Glutamatergic neuron (in vitro differentiated cells): ENCODE measurements around the gene SNRPB. TPM values are rescaled to one million over a fixed set of nuclear protein-coding genes. Genes with fewer than 3 reads are reported as not detected.

Experiments used
- DNase-seq: peaks from one replicate; pipeline ENCODE4 v3.0.0; 2022
- H3K27ac Mint-ChIP-seq: one replicate; pipeline ENCODE4 v1.8.0; 2020; ENCODE audit warnings: mild to moderate bottlenecking, mixed read lengths, inconsistent platforms; ENCODE audit not compliant: unreplicated experiment
- H3K27me3 Mint-ChIP-seq: one replicate; pipeline ENCODE4 v1.8.0; 2020; ENCODE audit warnings: mild to moderate bottlenecking, moderate library complexity, mixed read lengths, inconsistent platforms; ENCODE audit not compliant: unreplicated experiment
- H3K36me3 Mint-ChIP-seq: one replicate; pipeline ENCODE4 v1.8.0; 2020; ENCODE audit warnings: mild to moderate bottlenecking, mixed read lengths, inconsistent platforms; ENCODE audit not compliant: unreplicated experiment
- H3K4me1 Mint-ChIP-seq: one replicate; pipeline ENCODE4 v1.8.0; 2020; ENCODE audit warnings: mild to moderate bottlenecking, low read depth, mixed read lengths, inconsistent platforms; ENCODE audit not compliant: unreplicated experiment
- H3K4me3 Mint-ChIP-seq: one replicate; pipeline ENCODE4 v1.8.0; 2020; ENCODE audit warnings: mild to moderate bottlenecking, mixed read lengths, inconsistent platforms; ENCODE audit not compliant: unreplicated experiment
- H3K9me3 Mint-ChIP-seq: one replicate; pipeline ENCODE4 v1.8.0; 2020; ENCODE audit warnings: mild to moderate bottlenecking, moderate library complexity, mixed read lengths, inconsistent platforms; ENCODE audit not compliant: unreplicated experiment
- CTCF ChIP-seq: fragments of 200-600 bp; sonication (generic); IDR thresholded peaks from one replicate; pipeline ENCODE4 v1.5.0; 2021; ENCODE audit not compliant: partially characterized antibody, unreplicated experiment
- total RNA-seq: library from RNA; stranded (reverse); fragmentation: NEBNext Ultra II Directional; extraction: Animal tissue kit (Norgen Biotek cat#: 25700); gene quantifications from one replicate; pipeline ENCODE4 v1.2.1, GENCODE V29; 2021; ENCODE audit not compliant: unreplicated experiment

SNRPB gene
- total RNA-seq, 1 donor from 2014 or later = 114 TPM

- DNase-seq = no peak
- Mint-ChIP-seq H3K9me3 (peaks cover 11% of the 10 kb centered on the region), H3K27ac (no peak overlapping the region), H3K36me3 (peaks cover 4% of the 10 kb centered on the region), H3K4me3 (no peak overlapping the region), H3K4me1 (peaks cover 2% of the 10 kb centered on the region), H3K27me3 (peaks cover 6% of the 10 kb centered on the region)
- TF ChIP-seq CTCF = no peak
Measured at GRCh38 chr20:2473516-2473915, 2.9 kb upstream of the SNRPB start.

DNA sequence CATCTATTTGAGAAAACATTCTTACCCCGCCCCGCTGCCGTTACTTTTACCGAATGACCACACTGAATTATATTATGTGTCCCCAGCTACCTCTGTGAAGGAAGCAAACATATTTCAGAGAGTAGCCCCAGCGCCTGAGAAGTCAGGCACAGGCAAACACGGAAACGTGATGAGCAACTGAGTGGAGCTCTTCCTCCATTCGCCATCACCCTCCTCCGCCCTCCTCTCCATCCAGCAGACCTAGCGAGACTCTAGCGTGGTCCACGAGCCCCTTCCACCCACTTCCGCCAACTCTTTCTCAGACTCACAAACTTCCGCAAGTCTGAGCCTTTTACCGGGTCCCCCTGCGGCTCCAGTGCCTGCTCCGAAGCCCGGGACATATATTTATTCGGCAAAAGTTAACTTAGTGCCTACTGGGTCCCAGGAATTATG, 582 bp downstream of the SNRPB start:
- Mint-ChIP-seq H3K9me3 (peaks cover 11% of the 10 kb centered on the region), H3K27ac (peak overlapping the region; percentile 98), H3K4me1 (peaks cover 2% of the 10 kb centered on the region), H3K27me3 (peaks cover 6% of the 10 kb centered on the region), H3K36me3 (no peaks in the 10 kb centered on the region), H3K4me3 (peak overlapping the region; percentile 91)
- DNase-seq = peak; percentile 42
- no peak for TF ChIP-seq CTCF

GRCh38 chr20:2468581-2469407, 1.8 kb downstream of the SNRPB start:
- peak overlapping the region; percentile 79 for H3K4me3 Mint-ChIP-seq
- H3K9me3 Mint-ChIP-seq = peaks cover 11% of the 10 kb centered on the region
- H3K27me3 Mint-ChIP-seq = peaks cover 6% of the 10 kb centered on the region
- H3K27ac Mint-ChIP-seq = no peak overlapping the region
- H3K4me1 Mint-ChIP-seq = peaks cover 2% of the 10 kb centered on the region
- no peaks in the 10 kb centered on the region for H3K36me3 Mint-ChIP-seq
- TF ChIP-seq CTCF = no peak
- no peak for DNase-seq

DNA sequence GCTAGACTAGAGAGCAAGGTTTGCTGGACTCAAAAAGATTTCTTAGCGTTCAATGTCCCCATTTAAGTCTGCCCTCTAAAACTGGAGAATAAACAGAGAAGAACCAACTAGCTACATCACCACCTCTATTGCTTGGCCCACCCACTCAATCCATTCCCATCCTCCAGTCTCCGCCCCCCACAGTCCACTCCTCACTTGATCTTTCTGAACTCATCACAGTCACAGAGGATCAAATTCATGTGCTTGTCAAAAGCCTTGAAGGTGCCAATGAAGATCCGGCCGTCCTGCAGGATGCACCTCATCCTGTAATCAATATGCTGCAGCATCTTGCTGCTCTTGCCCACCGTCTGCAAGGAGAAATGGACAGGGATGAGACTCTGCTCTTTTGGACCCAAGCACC, 3.2 kb downstream of the SNRPB start:
- H3K27me3 Mint-ChIP-seq = peaks cover 6% of the 10 kb centered on the region
- H3K36me3 Mint-ChIP-seq = no peaks in the 10 kb centered on the region
- H3K27ac Mint-ChIP-seq = no peak overlapping the region
- no peak for TF ChIP-seq CTCF
- H3K4me3 Mint-ChIP-seq = no peak overlapping the region
- H3K9me3 Mint-ChIP-seq = peaks cover 11% of the 10 kb centered on the region
- peaks cover 2% of the 10 kb centered on the region for H3K4me1 Mint-ChIP-seq
- no peak for DNase-seq

- Mint-ChIP-seq H3K9me3 (no peaks in the 10 kb centered on the region), H3K27ac (no peak overlapping the region), H3K27me3 (no peaks in the 10 kb centered on the region), H3K4me1 (no peaks in the 10 kb centered on the region), H3K4me3 (no peak overlapping the region), H3K36me3 (no peaks in the 10 kb centered on the region)
- no peak for DNase-seq
- TF ChIP-seq CTCF = no peak
Measured at GRCh38 chr20:2465100-2465499, 5.5 kb downstream of the SNRPB start.
